ENCODE measurements around the gene PLXNA4.

The PLXNA4 gene

GRCh38 chr7:132377703-132378584 lies 198.3 kb downstream of the PLXNA4 start:
- DNase-seq: no peak

GRCh38 chr7:132377015-132377414 lies 199.3 kb downstream of the PLXNA4 start:
- no peak for DNase-seq

GRCh38 chr7:132376361-132377013 lies 199.8 kb downstream of the PLXNA4 start:
- DNase-seq: no peak

- no peak for DNase-seq
Measured at GRCh38 chr7:132373879-132374278, 202.4 kb downstream of the PLXNA4 start.

- DNase-seq: no peak
Measured at GRCh38 chr7:132373041-132373440, 203.2 kb downstream of the PLXNA4 start.

- DNase-seq: no peak
Measured at GRCh38 chr7:132371948-132372347, 204.3 kb downstream of the PLXNA4 start.

GRCh38 chr7:132368246-132368900 lies 207.9 kb downstream of the PLXNA4 start:
- DNase-seq: peak; percentile 79

GRCh38 chr7:132367795-132368194 lies 208.5 kb downstream of the PLXNA4 start:
- no peak for DNase-seq

- no peak for DNase-seq
Measured at GRCh38 chr7:132367004-132367403, 209.3 kb downstream of the PLXNA4 start.

- no peak for DNase-seq
Measured at GRCh38 chr7:132364226-132364625, 212.0 kb downstream of the PLXNA4 start.

GRCh38 chr7:132362059-132362458 lies 214.2 kb downstream of the PLXNA4 start:
- DNase-seq: no peak

GRCh38 chr7:132361146-132361545 lies 215.1 kb downstream of the PLXNA4 start:
- no peak for DNase-seq

GRCh38 chr7:132359743-132360142 lies 216.5 kb downstream of the PLXNA4 start:
- DNase-seq: no peak

- no peak for DNase-seq
Measured at GRCh38 chr7:132355048-132355447, 221.2 kb downstream of the PLXNA4 start.

- DNase-seq: no peak
Measured at GRCh38 chr7:132354527-132354926, 221.7 kb downstream of the PLXNA4 start.

GRCh38 chr7:132353936-132354335 lies 222.3 kb downstream of the PLXNA4 start:
- no peak for DNase-seq

- DNase-seq: no peak
Measured at GRCh38 chr7:132352800-132353199, 223.5 kb downstream of the PLXNA4 start.

- no peak for DNase-seq
Measured at GRCh38 chr7:132351954-132352499, 224.2 kb downstream of the PLXNA4 start.

- no peak for DNase-seq
Measured at GRCh38 chr7:132350741-132351140, 225.5 kb downstream of the PLXNA4 start.

GRCh38 chr7:132349075-132349474 lies 227.2 kb downstream of the PLXNA4 start:
- DNase-seq: no peak

GRCh38 chr7:132348341-132348740 lies 227.9 kb downstream of the PLXNA4 start:
- no peak for DNase-seq

GRCh38 chr7:132347858-132348257 lies 228.4 kb downstream of the PLXNA4 start:
- no peak for DNase-seq

- DNase-seq: no peak
Measured at GRCh38 chr7:132347123-132347522, 229.1 kb downstream of the PLXNA4 start.
